HEK293 (cell line): Measurements from ENCODE around the gene SLC35A2.
"Not testable (repeated sequence)": the region's sequence is repeated elsewhere in the genome, so short reads cannot be mapped to it uniquely, and the experiment has no call there.

Experiments used
- CTCF ChIA-PET: fragments of 350-600 bp; formaldehyde crosslinking; extraction: SDS; loops from one replicate; lab custom pipeline; 2021; ENCODE audit warnings: antibody characterized with exemption; lab: Yijun Ruan, JAX
- POLR2A ChIA-PET: fragments of 300-600 bp; formaldehyde crosslinking; extraction: SDS; loops from one replicate; lab custom pipeline; 2020; ENCODE audit warnings: antibody characterized with exemption, inconsistent platforms; lab: Yijun Ruan, JAX
- H3K27ac ChIP-seq: fragments of 200-500 bp; sonication (Bioruptor generic); 2 replicates; pipeline ENCODE4 v1.5.1; 2014; ENCODE audit warnings: low read depth, low read length, control low read depth, inconsistent platforms; ENCODE audit errors: extremely low read depth
- H3K36me3 ChIP-seq, 2 experiments: fragments of 200-500 bp in 1 of 2; sonication (Bioruptor generic) in 1 of 2; 1 replicate in 1 of 2; 2 replicates in 1 of 2; pipeline ENCODE4 v1.5.1; 2014 to 2017; ENCODE audit warnings: inconsistent platforms in 2 of 2, low read length in 2 of 2; ENCODE audit not compliant: control insufficient read depth in 2 of 2, insufficient read depth in 1 of 2
- H3K4me1 ChIP-seq: fragments of 200-500 bp; sonication (Bioruptor generic); 2 replicates; pipeline ENCODE4 v1.5.1; 2014; ENCODE audit warnings: mild to moderate bottlenecking, low read length, inconsistent platforms; ENCODE audit not compliant: control insufficient read depth, insufficient read depth
- H3K4me3 ChIP-seq: 2 replicates; pipeline ENCODE4 v1.5.1; 2011; ENCODE audit warnings: low read depth, mild to moderate bottlenecking, control low read depth, low read length, moderate library complexity
- H3K9me3 ChIP-seq: fragments of 200-500 bp; sonication (Bioruptor generic); 2 replicates; pipeline ENCODE4 v1.5.1; 2014; ENCODE audit warnings: low read depth, low read length, inconsistent platforms; ENCODE audit not compliant: control insufficient read depth, insufficient read depth
- EGR2 ChIP-seq: fragments of 450-650 bp; formaldehyde crosslinking; IDR thresholded peaks from 2 replicates; pipeline ENCODE4 v1.5.1; 2016; ENCODE audit warnings: low read depth, missing biosample characterization, missing genetic modification characterization
- GLI4 ChIP-seq: fragments of 450-650 bp; formaldehyde crosslinking; IDR thresholded peaks from 2 replicates; pipeline ENCODE4 v1.5.1; 2016; ENCODE audit warnings: missing biosample characterization, missing genetic modification characterization
- HOXD13 ChIP-seq: sonication (generic); formaldehyde crosslinking; IDR thresholded peaks from 2 replicates; pipeline ENCODE4 v1.8.0; 2022; ENCODE audit warnings: missing genetic modification reagents, borderline replicate concordance
- ZBTB10 ChIP-seq: fragments of 450-650 bp; formaldehyde crosslinking; IDR thresholded peaks from 2 replicates; pipeline ENCODE4 v1.5.1; 2016; ENCODE audit warnings: missing biosample characterization, missing genetic modification characterization
- ZEB2 ChIP-seq: fragments of 450-650 bp; formaldehyde crosslinking; IDR thresholded peaks from 2 replicates; pipeline ENCODE4 v1.5.1; 2016; ENCODE audit warnings: missing biosample characterization, missing genetic modification characterization
- ZFHX2 ChIP-seq: fragments of 450-650 bp; formaldehyde crosslinking; conservative IDR thresholded peaks from 2 replicates; pipeline ENCODE4 v1.5.1; 2016; ENCODE audit warnings: missing biosample characterization, missing genetic modification characterization
- ZNF140 ChIP-seq: fragments of 450-650 bp; formaldehyde crosslinking; IDR thresholded peaks from 2 replicates; pipeline ENCODE4 v1.5.1; 2016; ENCODE audit warnings: missing biosample characterization, missing genetic modification characterization
- ZNF366 ChIP-seq: fragments of 450-650 bp; formaldehyde crosslinking; conservative IDR thresholded peaks from 2 replicates; pipeline ENCODE4 v1.5.1; 2016; ENCODE audit warnings: missing biosample characterization, missing genetic modification characterization
- ZNF391 ChIP-seq: fragments of 450-650 bp; formaldehyde crosslinking; IDR thresholded peaks from 2 replicates; pipeline ENCODE4 v1.5.1; 2016; ENCODE audit warnings: low read depth, missing biosample characterization, missing genetic modification characterization, borderline replicate concordance
- ZNF544 ChIP-seq: fragments of 450-650 bp; formaldehyde crosslinking; IDR thresholded peaks from 2 replicates; pipeline ENCODE4 v1.5.0; 2017; ENCODE audit warnings: missing biosample characterization, missing genetic modification characterization
- ZNF626 ChIP-seq: fragments of 450-650 bp; sonication (Bioruptor Pico); formaldehyde crosslinking; IDR thresholded peaks from 2 replicates; pipeline ENCODE4 v1.5.1; 2018; ENCODE audit warnings: missing biosample characterization, missing genetic modification characterization, inconsistent platforms
- ZNF677 ChIP-seq: fragments of 450-650 bp; IDR thresholded peaks from 2 replicates; pipeline ENCODE4 v1.5.0; 2018; ENCODE audit warnings: missing biosample characterization, mild to moderate bottlenecking, missing genetic modification characterization, moderate library complexity
- TF ChIP-seq, protein P1 (sequence below): fragments of 450-650 bp; formaldehyde crosslinking; IDR thresholded peaks from 2 replicates; pipeline ENCODE4 v1.5.1; 2017; ENCODE audit warnings: missing biosample characterization, missing genetic modification characterization

The SLC35A2 gene

DNA sequence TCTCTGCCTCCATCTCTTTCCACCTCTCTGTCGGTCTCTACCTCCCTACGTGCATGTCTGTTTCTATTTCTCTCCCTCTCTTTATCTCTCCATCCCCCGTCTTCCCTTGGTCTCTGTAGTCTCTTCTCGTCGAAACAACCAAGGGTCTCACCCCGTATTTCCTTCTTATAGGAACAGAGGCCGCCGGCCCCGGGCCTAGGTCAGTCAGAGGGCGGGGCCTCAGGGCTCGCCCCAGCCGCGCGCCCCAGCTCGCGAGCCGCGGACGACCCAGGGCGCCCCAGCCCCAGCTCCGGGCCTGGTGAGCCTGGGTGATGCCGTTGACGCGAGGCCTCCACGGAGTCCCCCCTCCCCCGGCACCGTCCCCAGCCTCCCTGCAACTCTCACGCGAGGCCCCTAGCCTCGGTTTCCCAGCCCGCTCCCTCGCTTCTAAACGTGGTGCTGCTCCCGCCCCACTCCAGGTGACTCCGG is 20.5 kb downstream of the SLC35A2 start:
- peak overlapping the region; percentile 40 for H3K4me3 ChIP-seq
- peaks cover 5 to 29% of the 10 kb centered on the region in 2 experiments for H3K36me3 ChIP-seq
- H3K27ac ChIP-seq, result peak overlapping the region; percentile 37; the same call in 1 of the 2 replicates
- CTCF ChIA-PET, result interaction anchor here (0.5 to 1.6 kb wide), 10 partner anchors 8 to 293 kb away, joined by 3 to 6 read pairs (median 3); partner anchors contain the start of gene PCSK1N
- POLR2A ChIA-PET, result interaction anchor here (1.0 to 1.9 kb wide), 7 partner anchors 13 to 215 kb away, joined by 3 to 10 read pairs (median 8); partner anchors contain the start of genes HDAC6 and SLC35A2
- TF ChIP-seq ZNF366 (tag by site-specific recombination), result peak; percentile 39; the same call in 1 of the 2 replicates
- TF ChIP-seq, protein P1, sequence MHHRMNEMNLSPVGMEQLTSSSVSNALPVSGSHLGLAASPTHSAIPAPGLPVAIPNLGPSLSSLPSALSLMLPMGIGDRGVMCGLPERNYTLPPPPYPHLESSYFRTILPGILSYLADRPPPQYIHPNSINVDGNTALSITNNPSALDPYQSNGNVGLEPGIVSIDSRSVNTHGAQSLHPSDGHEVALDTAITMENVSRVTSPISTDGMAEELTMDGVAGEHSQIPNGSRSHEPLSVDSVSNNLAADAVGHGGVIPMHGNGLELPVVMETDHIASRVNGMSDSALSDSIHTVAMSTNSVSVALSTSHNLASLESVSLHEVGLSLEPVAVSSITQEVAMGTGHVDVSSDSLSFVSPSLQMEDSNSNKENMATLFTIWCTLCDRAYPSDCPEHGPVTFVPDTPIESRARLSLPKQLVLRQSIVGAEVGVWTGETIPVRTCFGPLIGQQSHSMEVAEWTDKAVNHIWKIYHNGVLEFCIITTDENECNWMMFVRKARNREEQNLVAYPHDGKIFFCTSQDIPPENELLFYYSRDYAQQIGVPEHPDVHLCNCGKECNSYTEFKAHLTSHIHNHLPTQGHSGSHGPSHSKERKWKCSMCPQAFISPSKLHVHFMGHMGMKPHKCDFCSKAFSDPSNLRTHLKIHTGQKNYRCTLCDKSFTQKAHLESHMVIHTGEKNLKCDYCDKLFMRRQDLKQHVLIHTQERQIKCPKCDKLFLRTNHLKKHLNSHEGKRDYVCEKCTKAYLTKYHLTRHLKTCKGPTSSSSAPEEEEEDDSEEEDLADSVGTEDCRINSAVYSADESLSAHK (tag by site-specific recombination), result peak; percentile 84
- TF ChIP-seq ZNF391 (tag by site-specific recombination), result no peak
- H3K9me3 ChIP-seq, result no peaks in the 10 kb centered on the region
- H3K4me1 ChIP-seq, result no peaks in the 10 kb centered on the region

GRCh38 chrX:48890296-48890925 is 21.0 kb downstream of the SLC35A2 start:
- no peak overlapping the region for H3K4me3 ChIP-seq
- ChIA-PET CTCF (interaction anchor here (0.6 to 1.6 kb wide), 2 partner anchors 8 to 239 kb away, joined by 4 to 6 read pairs; no protein-coding TSS in a partner anchor), POLR2A (interaction anchor here (1.0 kb wide), 1 partner anchor 153 kb away, joined by 3 read pairs; no protein-coding TSS in a partner anchor)

DNA sequence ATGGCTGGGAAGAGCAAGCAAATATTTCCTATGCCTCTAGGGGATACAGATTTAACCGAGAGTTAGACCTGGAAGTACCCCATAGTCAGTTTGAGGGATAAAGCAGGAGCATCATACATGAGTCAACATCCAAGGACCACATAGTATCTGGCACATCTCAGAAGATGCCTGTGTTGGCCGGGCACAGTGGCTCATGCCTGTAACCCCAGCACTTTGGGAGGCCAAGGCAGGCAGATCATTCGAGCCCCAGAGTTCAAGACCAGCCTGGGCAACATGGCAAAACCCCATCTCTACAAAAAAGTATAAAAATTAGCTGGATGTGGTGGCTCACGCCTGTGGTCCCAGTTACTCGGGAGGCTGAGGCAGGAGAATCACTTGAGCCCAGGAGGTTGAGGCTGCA is 24.9 kb downstream of the SLC35A2 start:
- not testable (repeated sequence) for H3K36me3 ChIP-seq, H3K27ac ChIP-seq, H3K9me3 ChIP-seq, H3K4me1 ChIP-seq, H3K4me3 ChIP-seq
- ChIA-PET POLR2A (interaction anchor here (1.9 kb wide), 1 partner anchor 12 kb away, joined by 11 read pairs; the partner anchor contains the start of genes PQBP1 and TIMM17B), CTCF (interaction anchor here (0.6 kb wide), 2 partner anchors 11 to 31 kb away, joined by 3 read pairs; no protein-coding TSS in a partner anchor)

More at GRCh38 chrX:48890296-48890925, 21.0 kb downstream of the SLC35A2 start:
- Histone ChIP-seq H3K27ac (no peak overlapping the region; the same call in 1 of the 2 replicates), H3K36me3 (peaks cover 0 to 28% of the 10 kb centered on the region in 2 experiments), H3K9me3 (no peaks in the 10 kb centered on the region), H3K4me1 (no peaks in the 10 kb centered on the region)
- TF ChIP-seq HOXD13 (no peak), ZBTB10 (tag by site-specific recombination) (no peak), EGR2 (0 out of 2 replicates have a peak, but pooled peaks have one; percentile 27), ZNF544 (tag by site-specific recombination) (no peak), GLI4 (tag by site-specific recombination) (no peak), ZFHX2 (tag by site-specific recombination) (peak; percentile 56), ZNF140 (tag by site-specific recombination) (no peak), ZNF366 (tag by site-specific recombination) (no peak), ZNF626 (tag by site-specific recombination) (no peak), ZEB2 (tag by site-specific recombination) (no peak), ZNF677 (no peak)
